Measurements from ENCODE around the gene DEF6.

DEF6 gene

DNA sequence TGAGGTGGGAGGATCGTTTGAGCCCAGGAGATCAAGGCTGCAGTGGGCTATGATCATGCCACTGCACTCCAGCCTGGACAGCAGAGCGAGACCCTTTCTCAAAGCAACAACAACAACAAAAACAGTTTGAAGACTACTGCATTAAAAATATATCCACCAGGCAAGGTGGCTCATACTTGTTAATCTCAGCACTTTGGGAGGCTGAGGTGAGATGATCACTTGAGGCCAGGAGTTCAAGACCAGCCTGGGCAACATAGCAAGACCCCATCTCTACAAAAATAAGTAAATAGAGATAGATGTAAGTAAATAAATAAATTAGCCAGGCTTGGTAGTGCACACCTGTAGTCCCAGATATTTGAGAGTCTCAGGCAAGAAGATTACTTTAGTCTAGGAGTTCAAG lies 25.6 kb upstream of the DEF6 start:
- H3K4me1 ChIP-seq (ENCODE audit: insufficient read depth, low read length, poor library complexity, severe bottlenecking) = no peaks in the 10 kb centered on the region
- no peaks in the 10 kb centered on the region for H3K9me2 ChIP-seq (replicated peaks; ENCODE audit: low read depth, low read length)
- H4K20me1 ChIP-seq (ENCODE audit: insufficient read depth, low read length, poor library complexity, severe bottlenecking) = no peaks in the 10 kb centered on the region
- no peak overlapping the region for H3K4me2 ChIP-seq (ENCODE audit: low read depth, low read length, poor library complexity, severe bottlenecking)
- no peaks in the 10 kb centered on the region for H3K36me3 ChIP-seq (ENCODE audit: insufficient read depth, low read length)
- no peaks in the 10 kb centered on the region for H3K9me3 ChIP-seq (ENCODE audit: insufficient read depth, low read depth, low read length)
- H3K4me3 ChIP-seq (ENCODE audit: low read length, poor library complexity, severe bottlenecking) = no peak overlapping the region
- H3K9ac ChIP-seq (ENCODE audit: low read depth, low read length, poor library complexity, severe bottlenecking) = no peak overlapping the region
- no peak overlapping the region for H2AFZ ChIP-seq (ENCODE audit: low read length)
- no peaks in the 10 kb centered on the region for H3F3A ChIP-seq (ENCODE audit: low read depth)
- H3K79me2 ChIP-seq (ENCODE audit: insufficient read depth, low read length) = no peaks in the 10 kb centered on the region
- no peaks in the 10 kb centered on the region for H3K27me3 ChIP-seq (ENCODE audit: insufficient read depth, low read length, poor library complexity, severe bottlenecking)
- no peak for TF ChIP-seq CTCF (conservative IDR thresholded peaks at IDR 0.05; ENCODE audit: low read length)
- no peak for TF ChIP-seq EZH2phosphoT487 (IDR thresholded peaks at IDR 0.05; ENCODE audit: borderline replicate concordance)

DNA sequence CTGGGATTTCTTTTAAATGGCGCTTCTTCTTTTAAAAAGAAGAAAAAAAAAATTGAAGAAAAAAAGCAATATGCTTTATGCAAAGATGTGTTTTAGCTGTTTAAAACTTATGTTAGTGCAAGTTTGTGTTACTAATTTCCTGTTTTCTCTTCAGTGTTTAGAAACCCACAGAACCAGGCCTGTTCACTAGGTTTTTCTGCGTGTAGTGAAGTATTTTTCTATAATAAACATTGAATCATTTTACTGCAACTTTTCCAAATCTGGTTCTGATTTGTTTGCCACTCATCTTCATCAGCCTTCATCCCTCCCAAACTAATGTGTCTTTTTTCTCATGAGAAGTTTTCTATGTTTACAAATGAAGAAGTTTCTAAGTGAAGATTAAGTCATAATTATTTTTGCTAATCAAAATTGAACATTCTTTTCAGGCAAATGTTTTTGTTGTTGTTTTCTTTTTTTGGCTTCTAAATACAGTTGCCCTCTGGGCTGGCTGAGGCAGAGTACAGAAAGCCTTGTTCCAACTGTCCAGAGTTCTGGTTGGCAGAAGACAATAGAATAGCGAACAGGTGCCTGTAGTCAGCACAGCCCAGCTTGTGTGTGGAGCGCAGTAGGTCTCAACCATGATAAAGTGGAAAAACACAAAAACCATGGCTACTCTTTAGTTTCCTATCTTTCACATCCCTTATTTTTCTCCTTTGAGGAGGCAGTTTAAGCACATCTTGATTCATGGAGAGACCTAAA lies 23.6 kb upstream of the DEF6 start:
- Histone ChIP-seq H3K4me2 (ENCODE audit: low read depth, low read length, poor library complexity, severe bottlenecking) (no peak overlapping the region), H3K36me3 (ENCODE audit: insufficient read depth, low read length) (no peaks in the 10 kb centered on the region), H3K4me3 (ENCODE audit: low read length, poor library complexity, severe bottlenecking) (no peak overlapping the region), H4K20me1 (ENCODE audit: insufficient read depth, low read length, poor library complexity, severe bottlenecking) (no peaks in the 10 kb centered on the region), H3K27me3 (ENCODE audit: insufficient read depth, low read length, poor library complexity, severe bottlenecking) (no peaks in the 10 kb centered on the region), H2AFZ (ENCODE audit: low read length) (no peak overlapping the region), H3K4me1 (ENCODE audit: insufficient read depth, low read length, poor library complexity, severe bottlenecking) (no peaks in the 10 kb centered on the region), H3F3A (ENCODE audit: low read depth) (no peaks in the 10 kb centered on the region), H3K79me2 (ENCODE audit: insufficient read depth, low read length) (no peaks in the 10 kb centered on the region), H3K9me3 (ENCODE audit: insufficient read depth, low read depth, low read length) (no peaks in the 10 kb centered on the region), H3K9ac (ENCODE audit: low read depth, low read length, poor library complexity, severe bottlenecking) (no peak overlapping the region), H3K9me2 (replicated peaks; ENCODE audit: low read depth, low read length) (no peaks in the 10 kb centered on the region)
- TF ChIP-seq CTCF (conservative IDR thresholded peaks at IDR 0.05; ENCODE audit: low read length) = no peak
- no peak for TF ChIP-seq EZH2phosphoT487 (IDR thresholded peaks at IDR 0.05; ENCODE audit: borderline replicate concordance)

DNA sequence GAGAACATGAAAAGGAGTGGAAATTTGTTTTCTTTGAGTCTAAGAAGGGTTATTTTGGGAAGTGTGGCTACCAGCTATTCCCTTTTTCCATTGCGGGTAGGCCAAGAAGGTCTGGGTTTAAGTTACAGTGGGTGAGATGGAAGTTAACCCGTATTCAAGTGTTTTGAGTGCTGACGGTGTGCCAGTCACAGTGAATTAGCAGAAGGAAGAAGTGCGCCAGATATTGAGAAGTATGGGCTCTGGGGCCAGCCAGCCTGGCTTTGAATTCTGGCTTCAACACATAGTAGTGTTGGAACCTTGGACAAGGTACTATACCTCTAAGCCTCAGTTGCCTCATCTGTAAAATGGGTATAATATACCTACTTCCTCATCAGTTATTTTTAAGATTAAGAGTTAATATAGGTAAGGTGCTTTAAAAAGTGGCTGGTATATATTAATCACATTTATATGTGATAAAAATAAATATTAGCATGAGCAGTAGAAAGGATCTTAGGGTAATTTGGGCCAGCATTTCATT lies 21.8 kb upstream of the DEF6 start:
- Histone ChIP-seq H3K4me2 (ENCODE audit: low read depth, low read length, poor library complexity, severe bottlenecking) (no peak overlapping the region), H3F3A (ENCODE audit: low read depth) (no peaks in the 10 kb centered on the region), H3K4me3 (ENCODE audit: low read length, poor library complexity, severe bottlenecking) (no peak overlapping the region), H2AFZ (ENCODE audit: low read length) (no peak overlapping the region), H3K9me2 (replicated peaks; ENCODE audit: low read depth, low read length) (no peaks in the 10 kb centered on the region), H3K27me3 (ENCODE audit: insufficient read depth, low read length, poor library complexity, severe bottlenecking) (no peaks in the 10 kb centered on the region), H3K79me2 (ENCODE audit: insufficient read depth, low read length) (no peaks in the 10 kb centered on the region), H3K9ac (ENCODE audit: low read depth, low read length, poor library complexity, severe bottlenecking) (no peak overlapping the region), H4K20me1 (ENCODE audit: insufficient read depth, low read length, poor library complexity, severe bottlenecking) (no peaks in the 10 kb centered on the region), H3K4me1 (ENCODE audit: insufficient read depth, low read length, poor library complexity, severe bottlenecking) (no peaks in the 10 kb centered on the region), H3K36me3 (ENCODE audit: insufficient read depth, low read length) (no peaks in the 10 kb centered on the region), H3K9me3 (ENCODE audit: insufficient read depth, low read depth, low read length) (no peaks in the 10 kb centered on the region)
- TF ChIP-seq EZH2phosphoT487 (IDR thresholded peaks at IDR 0.05; ENCODE audit: borderline replicate concordance) = no peak
- TF ChIP-seq CTCF (conservative IDR thresholded peaks at IDR 0.05; ENCODE audit: low read length) = no peak

Data from Loucy (cell line).